Measurements from ENCODE around the gene NDUFB10.
A peak's percentile ranks its signal among the peaks of the same experiment; 100 is the strongest.

Gene NDUFB10

DNA sequence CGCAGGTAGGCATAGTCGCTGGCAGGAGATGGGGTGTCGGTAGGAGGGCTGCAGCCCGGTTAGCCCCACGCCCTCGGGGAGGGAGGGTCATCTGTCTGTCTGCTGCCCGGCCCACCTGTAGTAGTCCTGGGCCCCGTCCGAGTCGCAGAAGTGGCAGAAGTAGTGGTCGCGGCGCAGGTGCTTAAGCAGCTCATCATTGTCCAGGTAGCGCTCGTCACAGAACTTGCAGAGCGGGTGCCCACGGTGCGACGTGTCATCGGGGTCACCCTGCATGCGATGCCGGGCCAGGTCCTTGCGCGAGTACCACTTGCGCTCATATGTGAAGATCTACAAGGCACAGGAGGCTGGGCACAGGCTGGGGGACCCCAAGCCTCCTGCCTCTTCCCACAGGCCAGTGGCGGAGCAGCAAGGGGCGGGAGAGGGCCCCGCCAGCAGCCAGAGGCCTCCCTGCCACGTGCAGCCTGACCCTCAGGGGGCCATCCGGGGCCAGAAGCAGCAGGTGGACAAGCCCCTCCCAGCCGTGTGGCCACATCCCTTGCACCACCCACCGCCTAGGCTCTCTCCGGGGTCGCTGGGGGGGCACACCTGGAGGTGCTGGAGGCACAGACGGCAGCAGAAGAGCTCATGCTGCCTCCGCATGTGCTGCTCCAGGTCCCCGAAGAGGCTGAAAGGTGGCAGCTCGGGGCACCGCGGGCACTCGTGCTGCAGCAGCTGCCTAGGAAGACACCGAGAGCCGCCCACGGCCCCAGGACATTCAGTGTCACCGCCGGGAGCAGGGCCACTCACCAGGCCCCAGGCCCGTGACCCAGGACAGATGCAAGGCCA is 43.3 kb downstream of the NDUFB10 start:
- no peak for DNase-seq (ENCODE audit: low spot score)

DNA sequence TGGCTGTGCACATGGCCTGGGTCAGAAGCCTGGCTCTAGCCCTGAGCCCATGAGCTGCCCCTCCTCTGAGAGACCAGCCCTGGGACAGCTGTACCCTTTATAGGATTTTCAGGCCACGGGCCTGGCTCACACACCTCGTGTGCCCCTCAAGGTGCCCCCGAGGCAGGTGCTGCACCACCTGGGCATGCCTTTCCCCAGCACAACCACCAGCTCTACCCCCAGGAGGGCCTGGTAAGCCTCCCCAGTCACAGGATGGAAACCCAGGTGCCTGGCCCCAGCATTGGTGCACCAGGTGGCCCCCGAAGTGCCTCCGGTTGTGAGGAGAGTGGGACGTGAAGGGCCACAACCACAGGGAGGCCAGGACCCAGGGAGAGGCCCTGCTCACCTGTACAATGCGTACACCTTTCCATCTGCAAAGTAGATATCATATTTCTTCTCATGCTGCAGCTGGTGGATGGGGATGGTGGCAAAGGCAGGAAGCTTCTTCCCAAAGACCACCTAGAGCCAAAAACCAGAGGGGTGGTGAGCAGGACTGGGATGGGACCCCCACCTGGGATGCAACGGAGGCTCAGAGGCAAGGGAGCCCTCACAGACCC is 44.0 kb downstream of the NDUFB10 start:
- DNase-seq (ENCODE audit: low spot score), result no peak

DNA sequence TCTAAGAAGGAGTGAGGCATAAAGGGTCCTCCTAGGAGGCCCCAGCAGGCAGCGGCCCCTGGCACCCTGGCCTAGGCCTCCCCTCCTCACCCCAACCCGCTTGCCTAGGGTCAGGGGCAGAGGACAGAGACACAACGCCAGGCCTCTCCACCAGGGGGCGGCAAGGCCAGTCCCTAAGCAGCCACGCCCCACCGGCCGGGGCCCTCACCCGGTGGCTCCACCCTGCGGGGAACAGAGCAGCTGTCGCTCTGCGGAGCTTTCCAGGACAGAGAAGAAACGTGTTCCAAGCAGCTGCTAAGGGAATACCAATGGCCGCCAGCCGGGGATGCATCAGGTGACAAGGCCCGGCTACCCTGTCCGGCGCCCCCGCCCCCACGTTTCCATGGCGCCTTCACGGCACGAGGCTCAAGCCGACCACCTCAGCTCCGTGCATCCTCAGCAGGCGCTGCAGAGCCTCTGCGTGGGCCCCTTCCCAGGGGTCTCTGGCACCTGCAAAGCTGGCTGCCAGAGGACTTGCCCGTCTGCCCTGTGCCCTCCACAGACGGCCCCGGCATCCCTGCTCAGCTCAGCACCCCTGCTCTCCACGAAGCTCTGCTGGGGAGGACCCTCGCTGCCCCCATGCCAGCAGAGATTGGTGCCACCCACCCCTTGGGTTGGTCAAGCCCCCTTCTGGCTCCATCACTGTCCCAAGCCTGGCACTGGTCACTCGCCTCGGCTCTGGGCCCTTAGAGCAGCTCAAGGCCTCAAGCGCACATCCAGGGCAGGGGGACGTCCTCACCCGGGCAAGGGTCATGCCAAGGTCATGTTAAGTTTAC is 44.7 kb downstream of the NDUFB10 start:
- peak; percentile 92 for DNase-seq (ENCODE audit: low spot score)

DNA sequence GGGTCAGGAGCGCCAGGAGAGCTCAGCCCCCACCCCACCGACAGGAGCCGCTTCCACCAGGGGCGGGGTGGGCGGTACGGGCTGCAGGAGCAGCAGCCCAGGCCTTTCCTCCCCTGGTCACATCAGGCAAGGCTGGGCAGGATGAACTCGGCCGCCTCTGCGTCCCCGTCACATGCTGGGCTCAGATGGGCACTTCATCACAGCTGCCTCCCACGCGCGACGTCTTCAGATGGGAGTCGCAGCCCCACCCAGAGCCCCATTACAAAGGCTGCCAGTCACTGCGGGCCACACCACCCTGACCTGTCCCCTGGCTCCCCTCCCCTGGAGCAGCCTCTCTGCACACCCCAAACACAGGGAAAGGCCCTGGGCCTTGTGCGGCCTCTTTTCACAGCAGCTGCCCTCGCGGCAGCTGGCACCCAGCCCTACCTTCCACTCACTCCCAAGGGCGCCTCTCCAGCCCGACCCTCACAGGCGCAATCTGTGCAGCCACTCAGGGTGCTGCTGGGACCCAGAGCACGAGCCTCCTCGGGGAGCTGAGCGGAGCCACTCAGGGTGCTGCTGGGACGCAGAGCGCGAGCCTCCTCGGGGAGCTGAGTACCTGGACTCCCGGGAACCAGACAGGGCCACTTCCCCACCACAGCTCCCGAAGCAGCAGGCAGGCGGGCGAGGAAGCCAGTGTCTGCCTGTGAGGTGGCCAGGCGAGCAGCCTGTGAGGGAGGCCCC is 45.6 kb downstream of the NDUFB10 start:
- DNase-seq (ENCODE audit: low spot score), result no peak

DNA sequence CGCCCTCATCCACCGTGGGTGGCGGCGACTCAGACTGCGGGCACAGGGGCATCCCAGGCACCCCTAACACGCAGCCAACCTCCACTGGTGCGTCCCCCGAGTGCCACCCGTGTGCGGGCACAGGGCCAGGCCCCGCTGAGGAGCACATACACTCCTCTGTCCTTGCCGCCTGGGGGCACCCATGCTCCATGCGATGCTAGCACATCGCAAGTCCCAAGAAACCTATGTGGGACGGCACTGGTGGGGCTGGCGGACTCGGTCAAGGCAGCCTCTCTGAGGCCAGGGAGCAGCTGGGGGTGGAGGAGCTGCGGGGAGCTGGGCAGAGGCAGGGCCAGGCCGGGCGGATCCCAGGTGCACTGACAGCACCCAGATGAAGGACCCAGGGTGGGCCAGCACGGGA is 46.3 kb downstream of the NDUFB10 start:
- no peak for DNase-seq (ENCODE audit: low spot score)

DNA sequence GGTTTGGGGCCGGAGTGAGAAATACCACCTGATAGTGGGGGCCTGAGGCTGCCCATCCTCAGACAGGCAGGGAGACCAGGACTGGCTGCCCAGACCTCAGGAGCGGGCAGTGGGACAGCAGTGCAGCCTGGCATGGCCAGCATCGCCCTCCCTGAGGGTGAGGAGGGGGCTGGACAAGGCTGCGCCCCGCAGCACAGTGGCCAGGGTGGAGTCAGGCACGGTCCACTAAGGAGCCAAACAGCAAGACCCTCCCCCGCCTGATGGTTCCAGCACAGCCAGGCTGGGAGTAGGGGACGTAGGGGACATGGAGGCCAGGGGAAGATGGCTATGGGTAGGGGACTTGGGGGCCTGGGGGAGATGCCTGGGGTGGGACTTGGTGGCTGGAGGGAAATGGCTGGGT is 47.0 kb downstream of the NDUFB10 start:
- no peak for DNase-seq (ENCODE audit: low spot score)

DNA sequence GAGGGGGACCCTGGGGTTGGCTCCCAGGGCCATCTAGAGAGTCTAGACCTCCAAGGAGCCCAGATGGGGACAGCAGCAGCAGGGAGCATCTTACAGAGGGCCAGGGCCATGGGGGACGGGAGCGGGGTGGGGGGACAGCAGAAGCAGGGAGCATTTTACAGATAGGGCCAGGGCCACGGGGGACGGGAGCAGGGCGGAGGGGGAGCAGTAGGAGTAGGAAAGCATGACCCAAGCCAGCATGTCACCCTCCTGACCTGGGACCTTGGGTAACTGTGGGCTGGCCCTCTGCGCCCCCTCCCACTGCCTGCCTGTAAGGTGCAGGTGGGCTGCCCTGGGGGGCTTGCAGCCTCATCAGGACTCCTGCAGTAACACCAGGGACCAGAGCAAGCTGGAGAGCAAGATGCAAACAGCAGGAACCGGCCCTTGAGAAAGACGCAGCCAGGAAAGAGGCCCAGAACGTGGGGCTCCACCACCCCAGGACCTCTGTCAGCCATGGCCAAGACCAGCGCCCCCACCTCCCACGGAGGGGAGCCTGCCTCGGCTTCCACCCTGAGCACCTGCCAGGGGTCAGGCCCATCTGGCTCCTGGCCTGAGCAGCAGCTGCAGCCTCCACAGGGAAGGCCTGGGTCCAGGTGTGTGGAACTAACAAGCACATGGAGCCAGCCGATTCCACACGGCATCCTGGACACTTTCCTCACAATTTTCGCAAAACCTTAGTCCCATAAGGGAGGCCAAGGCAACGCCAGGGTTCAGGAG is 47.9 kb downstream of the NDUFB10 start:
- no peak for DNase-seq (ENCODE audit: low spot score)

DNA sequence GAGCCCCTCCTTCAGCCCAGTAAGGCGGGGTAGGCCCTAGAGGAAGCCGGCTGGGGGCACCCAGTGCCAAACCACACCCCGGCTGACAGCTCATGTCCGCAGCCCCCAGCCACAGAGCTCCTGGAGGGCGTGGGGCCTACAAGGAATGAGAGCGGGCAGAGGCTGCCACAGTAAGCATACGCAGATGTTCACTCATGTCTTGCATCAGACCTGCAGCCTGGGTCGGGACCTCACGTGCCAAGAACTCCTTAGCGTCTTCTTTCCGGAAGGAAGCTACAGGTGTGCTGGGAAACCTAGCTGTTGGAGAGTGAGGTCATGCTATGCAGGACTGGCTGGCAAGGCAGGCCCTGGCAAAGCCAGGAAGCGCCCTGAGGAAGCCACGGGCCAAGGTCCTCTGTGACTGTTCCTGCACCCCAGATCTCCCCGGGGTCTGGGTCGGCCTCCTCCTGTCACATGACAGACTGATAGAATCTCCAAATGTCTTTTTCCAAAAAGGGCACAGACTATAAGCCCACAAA is 48.7 kb downstream of the NDUFB10 start:
- DNase-seq (ENCODE audit: low spot score), result peak; percentile 80

DNA sequence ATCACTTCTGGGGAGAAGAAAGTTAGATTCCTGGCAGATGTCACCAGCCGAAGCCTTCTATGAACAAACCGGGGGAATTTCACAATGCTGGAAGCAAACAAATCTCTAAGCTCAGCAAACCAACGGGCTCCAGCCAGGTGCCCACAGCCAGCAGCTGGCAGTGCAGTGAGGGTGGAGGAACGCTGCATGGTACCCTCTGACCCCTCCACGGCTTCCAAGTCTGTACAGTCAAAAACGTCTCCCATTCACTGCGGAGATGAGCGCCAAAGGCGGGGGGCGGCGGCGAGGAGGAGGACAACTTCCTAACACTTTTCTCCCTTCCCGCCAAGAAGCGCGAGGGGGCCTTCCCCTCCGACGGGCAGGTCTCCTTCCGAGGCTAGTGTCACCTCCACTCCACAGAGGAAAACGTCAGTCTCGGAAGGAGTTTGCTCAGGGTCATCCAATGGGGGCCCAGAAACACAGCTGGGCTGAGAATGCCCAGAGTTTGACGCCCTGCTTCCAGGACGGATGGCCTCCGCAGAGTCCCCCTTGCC is 49.4 kb downstream of the NDUFB10 start:
- peak; percentile 45 for DNase-seq (ENCODE audit: low spot score)

DNA sequence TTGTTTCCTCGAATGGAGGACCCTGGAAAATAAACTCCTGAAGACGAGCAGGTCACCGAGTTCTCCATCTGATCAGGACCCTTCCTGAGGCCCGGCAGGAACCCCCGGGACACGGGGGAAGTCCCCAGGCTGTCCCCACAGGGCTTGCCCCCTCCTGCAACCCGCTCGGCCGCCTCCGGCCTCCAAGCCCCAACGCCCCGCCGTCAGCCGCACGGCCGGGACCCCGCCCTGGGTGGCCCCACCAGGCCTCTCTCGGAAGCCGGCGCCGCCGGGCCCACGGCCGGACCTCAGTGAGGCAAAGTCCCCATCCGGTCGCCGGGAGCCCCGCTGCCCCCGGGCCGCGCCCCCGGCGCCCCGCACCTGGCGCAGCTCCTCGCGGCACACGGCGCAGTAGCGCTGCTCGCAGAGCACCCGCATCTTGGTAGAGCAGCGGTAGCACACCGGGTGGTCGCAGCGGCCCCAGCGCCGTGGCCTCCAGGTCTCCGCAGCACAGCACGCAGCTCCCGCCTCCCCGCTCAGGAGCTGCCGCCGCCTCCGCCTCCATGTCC is 49.9 kb downstream of the NDUFB10 start:
- DNase-seq (ENCODE audit: low spot score), result no peak

DNA sequence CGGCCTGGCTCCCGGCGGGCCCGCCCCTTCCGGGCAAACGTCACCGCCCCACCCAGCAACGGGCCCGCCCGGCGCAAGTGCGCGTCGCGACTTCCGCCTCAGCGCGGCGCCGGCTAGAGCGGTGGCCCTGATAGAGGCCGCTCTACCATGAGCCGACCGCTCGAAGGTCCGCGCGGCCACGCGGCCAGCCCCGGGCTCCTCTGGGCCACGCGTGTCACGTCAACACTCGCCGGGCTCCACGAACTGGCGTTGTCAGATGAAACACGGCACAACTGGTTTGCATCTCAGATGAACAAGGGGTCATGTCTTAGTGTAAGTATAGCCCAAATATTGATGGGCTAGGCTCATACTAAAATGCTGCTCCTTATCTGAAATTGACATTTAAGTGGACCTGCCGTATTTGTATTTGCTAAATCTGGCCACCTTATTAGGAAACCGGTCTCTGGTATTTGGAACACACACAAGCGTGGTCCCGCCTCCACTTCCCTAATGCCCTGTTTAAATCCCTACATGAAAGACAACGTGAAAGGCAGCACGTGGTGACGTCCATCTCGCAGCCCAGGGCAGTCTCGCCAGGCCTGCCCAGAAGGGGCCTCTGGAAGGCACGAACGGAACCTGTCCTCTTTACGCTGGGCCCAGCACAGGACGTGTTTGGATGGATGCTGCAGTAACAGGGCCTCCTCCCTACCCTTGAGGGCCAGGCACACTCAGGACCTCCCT is 50.6 kb downstream of the NDUFB10 start, which contains the start of gene ZNF598:
ZNF598 (minus strand) TSS at position 31 of the 720 bp plus-strand sequence.
- DNase-seq (ENCODE audit: low spot score), result peak; percentile 95
